Activated CD8-positive, alpha-beta memory T cell treated with anti-CD3 and anti-CD28 coated beads for 48 hours (primary cell): ENCODE results near the gene ARHGEF4.
A peak's percentile ranks its signal among the peaks of the same experiment; 100 is the strongest.

Source experiments
- DNase-seq, 3 experiments: peaks; one replicate each; pipeline ENCODE4 v3.0.0-alpha.2; 2020; ENCODE audit warnings: low read depth in 2 of 3, low spot score in 2 of 3

Gene ARHGEF4

GRCh38 chr2:130819608-130820278 lies 17.0 kb upstream of the ARHGEF4 start:
- DNase-seq, result no peak

GRCh38 chr2:130820279-130820861 lies 16.3 kb upstream of the ARHGEF4 start:
- no peak for DNase-seq

GRCh38 chr2:130821867-130822266 lies 14.8 kb upstream of the ARHGEF4 start:
- no peak for DNase-seq

GRCh38 chr2:130822766-130823165 lies 13.9 kb upstream of the ARHGEF4 start:
- no peak for DNase-seq

- DNase-seq, result no peak
These were observed 13.4 kb upstream of the ARHGEF4 start for GRCh38 chr2:130823171-130823885.

GRCh38 chr2:130823886-130824491 lies 12.7 kb upstream of the ARHGEF4 start:
- peak in 1 of 3 experiments; percentile 32 for DNase-seq

GRCh38 chr2:130824492-130825061 lies 12.1 kb upstream of the ARHGEF4 start:
- peak in 2 of 3 experiments; percentile 31 to 42 for DNase-seq

- DNase-seq, result no peak
These were observed 11.3 kb upstream of the ARHGEF4 start for GRCh38 chr2:130825231-130825965.

- DNase-seq, result no peak
These were observed 10.8 kb upstream of the ARHGEF4 start for GRCh38 chr2:130825966-130826253.

- no peak for DNase-seq
These were observed 10.3 kb upstream of the ARHGEF4 start for GRCh38 chr2:130826419-130826818.

GRCh38 chr2:130826821-130827501 lies 9.8 kb upstream of the ARHGEF4 start:
- DNase-seq, result no peak

- no peak for DNase-seq
These were observed 9.0 kb upstream of the ARHGEF4 start for GRCh38 chr2:130827502-130828251.

GRCh38 chr2:130828461-130828860 lies 8.3 kb upstream of the ARHGEF4 start:
- DNase-seq, result no peak

GRCh38 chr2:130829015-130829414 lies 7.7 kb upstream of the ARHGEF4 start:
- DNase-seq, result no peak

- no peak for DNase-seq
These were observed 6.2 kb upstream of the ARHGEF4 start for GRCh38 chr2:130830538-130830937.

GRCh38 chr2:130831356-130831755 lies 5.4 kb upstream of the ARHGEF4 start:
- no peak for DNase-seq

GRCh38 chr2:130832296-130832940 lies 4.3 kb upstream of the ARHGEF4 start:
- no peak for DNase-seq

GRCh38 chr2:130834091-130834930 lies 2.4 kb upstream of the ARHGEF4 start:
- DNase-seq, result no peak
